Measurements from ENCODE around the gene ST6GALNAC3.

The ST6GALNAC3 gene

DNA sequence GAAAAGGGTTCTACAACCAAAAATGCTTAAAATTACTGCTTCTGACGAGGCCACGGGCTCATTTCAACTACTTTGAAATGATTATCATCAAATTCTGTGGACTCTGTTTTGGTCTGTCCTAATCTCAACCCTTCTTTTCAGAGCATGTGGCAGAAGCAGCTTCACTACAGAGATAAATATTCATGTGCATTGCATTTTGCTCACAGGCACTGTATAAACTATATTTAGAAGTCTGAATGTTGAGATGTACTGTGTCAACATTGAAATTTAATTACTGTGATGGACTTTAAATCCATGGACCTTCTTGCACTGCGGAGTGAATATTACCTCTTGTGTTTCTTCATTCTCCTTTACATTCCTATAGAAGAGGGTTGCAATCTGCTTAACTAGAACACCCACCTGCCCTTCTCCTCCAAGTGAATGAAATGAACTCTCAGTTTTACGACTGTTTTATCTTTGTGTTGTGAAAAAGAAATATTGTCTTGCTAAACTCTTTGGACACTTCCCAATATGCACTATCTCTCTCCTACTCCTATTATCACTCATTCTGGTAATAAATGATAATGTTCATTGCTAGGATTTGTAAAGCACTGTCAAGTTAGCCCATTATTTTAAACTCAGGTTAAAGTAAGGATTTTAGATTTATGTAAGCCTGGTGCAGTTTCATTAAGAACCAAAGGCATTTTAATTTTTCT is 511.6 kb downstream of the ST6GALNAC3 start:
- TF ChIP-seq, protein P1, sequence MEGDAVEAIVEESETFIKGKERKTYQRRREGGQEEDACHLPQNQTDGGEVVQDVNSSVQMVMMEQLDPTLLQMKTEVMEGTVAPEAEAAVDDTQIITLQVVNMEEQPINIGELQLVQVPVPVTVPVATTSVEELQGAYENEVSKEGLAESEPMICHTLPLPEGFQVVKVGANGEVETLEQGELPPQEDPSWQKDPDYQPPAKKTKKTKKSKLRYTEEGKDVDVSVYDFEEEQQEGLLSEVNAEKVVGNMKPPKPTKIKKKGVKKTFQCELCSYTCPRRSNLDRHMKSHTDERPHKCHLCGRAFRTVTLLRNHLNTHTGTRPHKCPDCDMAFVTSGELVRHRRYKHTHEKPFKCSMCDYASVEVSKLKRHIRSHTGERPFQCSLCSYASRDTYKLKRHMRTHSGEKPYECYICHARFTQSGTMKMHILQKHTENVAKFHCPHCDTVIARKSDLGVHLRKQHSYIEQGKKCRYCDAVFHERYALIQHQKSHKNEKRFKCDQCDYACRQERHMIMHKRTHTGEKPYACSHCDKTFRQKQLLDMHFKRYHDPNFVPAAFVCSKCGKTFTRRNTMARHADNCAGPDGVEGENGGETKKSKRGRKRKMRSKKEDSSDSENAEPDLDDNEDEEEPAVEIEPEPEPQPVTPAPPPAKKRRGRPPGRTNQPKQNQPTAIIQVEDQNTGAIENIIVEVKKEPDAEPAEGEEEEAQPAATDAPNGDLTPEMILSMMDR (IDR thresholded peaks at IDR 0.05; ENCODE audit: insufficient read depth, low read depth, low read length, missing control alignments): no peak
- no peak overlapping the region for H3K4me3 ChIP-seq (ENCODE audit: low read length)
- no peak for DNase-seq (ENCODE audit: low read depth)

DNA sequence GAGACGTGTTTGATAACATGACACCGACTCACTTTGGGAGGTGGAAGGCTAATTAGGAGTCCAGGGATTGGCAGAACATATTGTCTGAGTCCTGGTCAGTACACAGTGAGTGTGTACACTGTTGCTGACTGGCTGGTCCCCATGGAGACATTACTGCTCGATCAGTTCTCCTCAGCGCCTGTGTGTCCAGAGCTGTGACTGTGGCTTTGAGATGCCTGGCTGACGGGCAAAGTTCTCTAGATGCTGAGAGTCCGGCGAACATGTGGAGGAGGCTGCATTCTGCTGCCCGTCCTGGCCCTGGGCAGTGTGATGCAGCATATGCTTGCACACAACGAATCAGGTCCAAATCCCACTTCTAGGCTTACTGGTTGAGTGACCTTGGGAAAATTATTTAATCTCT is 512.7 kb downstream of the ST6GALNAC3 start:
- H3K4me3 ChIP-seq (ENCODE audit: low read length): no peak overlapping the region
- no peak for DNase-seq (ENCODE audit: low read depth)
- TF ChIP-seq, protein P1 (IDR thresholded peaks at IDR 0.05; ENCODE audit: insufficient read depth, low read depth, low read length, missing control alignments): no peak

DNA sequence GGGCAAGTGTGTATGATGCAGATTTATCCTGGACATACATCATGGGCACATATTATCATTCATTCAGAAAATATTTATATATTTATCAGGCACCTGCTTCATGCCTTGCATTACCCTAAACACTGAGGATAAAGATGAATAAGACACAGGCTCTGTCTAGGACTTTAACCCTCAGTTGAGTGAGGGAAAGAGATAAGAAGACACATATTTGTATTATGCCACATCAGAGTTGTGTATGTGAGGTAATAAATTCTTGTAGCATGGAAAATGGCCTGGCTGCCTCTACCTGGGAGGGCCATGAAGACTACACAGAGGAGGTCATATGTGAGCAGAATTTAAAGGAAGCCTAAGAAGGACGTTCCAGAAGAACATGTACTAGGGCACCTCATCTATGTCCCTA is 516.9 kb downstream of the ST6GALNAC3 start:
- TF ChIP-seq, protein P1 (IDR thresholded peaks at IDR 0.05; ENCODE audit: insufficient read depth, low read depth, low read length, missing control alignments): no peak
- H3K4me3 ChIP-seq (ENCODE audit: low read length): no peak overlapping the region
- DNase-seq (ENCODE audit: low read depth): no peak

DNA sequence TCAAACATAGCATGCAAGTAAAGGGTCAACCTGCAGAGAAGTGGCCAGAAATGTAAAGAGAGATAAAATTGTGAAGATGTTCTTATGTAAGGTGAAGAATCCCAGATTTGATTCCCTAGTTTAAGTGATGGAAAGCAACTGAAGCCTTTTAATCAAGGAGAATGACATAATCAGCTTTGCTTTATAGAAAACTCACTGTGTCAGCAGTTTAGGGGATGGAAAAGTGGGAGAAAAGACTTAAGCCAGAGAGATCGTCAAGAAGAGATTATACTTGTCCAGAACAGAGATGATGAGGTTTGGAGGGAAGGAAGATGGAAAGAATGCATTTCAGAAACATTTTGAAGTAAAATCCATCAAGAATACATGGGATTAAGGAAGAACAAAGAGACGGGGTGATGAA is 517.4 kb downstream of the ST6GALNAC3 start:
- TF ChIP-seq, protein P1 (IDR thresholded peaks at IDR 0.05; ENCODE audit: insufficient read depth, low read depth, low read length, missing control alignments): no peak
- H3K4me3 ChIP-seq (ENCODE audit: low read length): no peak overlapping the region
- DNase-seq (ENCODE audit: low read depth): no peak

DNA sequence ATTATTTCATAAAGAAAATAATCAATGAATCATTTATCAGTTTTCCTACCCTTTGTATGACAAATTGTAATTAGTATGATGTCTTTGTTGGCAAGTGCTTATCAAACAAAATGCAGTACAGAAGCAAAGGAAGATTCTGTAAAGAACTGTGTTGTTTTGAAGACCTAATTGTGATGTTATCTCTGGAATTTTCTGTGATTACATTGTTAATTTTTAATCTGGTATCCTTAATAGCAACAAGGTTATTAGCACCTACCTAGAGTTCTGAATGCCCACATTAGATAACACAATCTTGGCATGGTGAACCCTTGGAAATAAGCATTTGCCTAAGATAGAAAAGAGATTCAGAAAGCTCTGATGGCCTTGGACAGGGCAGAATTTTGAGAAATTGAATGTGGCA is 518.6 kb downstream of the ST6GALNAC3 start:
- H3K4me3 ChIP-seq (ENCODE audit: low read length): no peak overlapping the region
- TF ChIP-seq, protein P1 (IDR thresholded peaks at IDR 0.05; ENCODE audit: insufficient read depth, low read depth, low read length, missing control alignments): no peak
- no peak for DNase-seq (ENCODE audit: low read depth)

DNA sequence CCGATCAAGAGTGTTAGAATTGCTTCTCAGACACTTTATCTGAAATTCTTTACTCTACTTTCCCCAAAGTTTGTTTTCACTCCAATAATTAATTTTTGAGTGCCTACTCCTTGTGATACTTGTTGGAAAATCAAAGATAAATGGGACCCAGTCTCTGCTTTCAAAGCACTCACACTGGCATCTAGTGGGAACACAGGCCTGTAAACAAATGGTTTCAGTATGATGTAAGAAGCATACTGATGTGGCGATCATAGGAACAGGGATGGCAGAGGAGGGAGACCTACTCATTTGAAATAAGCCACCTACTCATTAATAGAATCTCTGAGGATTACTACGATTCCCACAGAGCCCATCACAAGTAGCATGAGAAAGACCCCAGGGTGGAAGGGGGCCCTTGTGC is 519.1 kb downstream of the ST6GALNAC3 start:
- TF ChIP-seq, protein P1 (IDR thresholded peaks at IDR 0.05; ENCODE audit: insufficient read depth, low read depth, low read length, missing control alignments): no peak
- H3K4me3 ChIP-seq (ENCODE audit: low read length): no peak overlapping the region
- DNase-seq (ENCODE audit: low read depth): no peak

DNA sequence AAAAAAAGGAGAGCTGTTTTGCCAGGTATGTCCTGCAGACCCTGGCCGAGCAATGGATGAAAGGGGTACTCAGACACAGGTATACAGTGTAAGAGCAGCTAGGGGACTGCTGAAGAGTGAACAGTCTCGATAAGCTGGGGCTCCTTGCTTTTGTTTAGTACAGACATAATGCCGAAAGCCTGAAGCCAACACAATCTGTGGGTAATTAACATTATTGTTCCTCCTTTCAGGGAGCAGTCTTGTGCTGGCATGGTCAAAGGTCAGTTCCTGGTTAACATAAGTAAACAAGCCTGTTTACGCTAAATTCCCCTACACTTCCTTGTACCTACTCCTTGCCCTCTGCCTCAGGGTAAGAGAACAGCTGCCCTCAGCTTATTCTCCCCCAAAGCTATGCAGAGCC is 520.5 kb downstream of the ST6GALNAC3 start:
- H3K4me3 ChIP-seq (ENCODE audit: low read length): no peak overlapping the region
- TF ChIP-seq, protein P1 (IDR thresholded peaks at IDR 0.05; ENCODE audit: insufficient read depth, low read depth, low read length, missing control alignments): no peak
- DNase-seq (ENCODE audit: low read depth): no peak

Measured in epithelial cell of esophagus (primary cell).